Ishikawa (cell line): ENCODE results near the gene FADS2.
A peak's percentile ranks its signal among the peaks of the same experiment; 100 is the strongest.

Experiments
- CEBPB ChIP-seq: IDR thresholded peaks from 2 replicates; pipeline ENCODE4 v1.6.1; 2012
- CREB1 ChIP-seq: IDR thresholded peaks from 2 replicates; pipeline ENCODE4 v1.6.1; 2012; ENCODE audit warnings: low read depth
- EGR1 ChIP-seq: IDR thresholded peaks from 2 replicates; pipeline ENCODE4 v1.6.1; 2012
- EP300 ChIP-seq: IDR thresholded peaks from 2 replicates; pipeline ENCODE4 v1.6.1; 2012; ENCODE audit warnings: borderline replicate concordance
- FOXM1 ChIP-seq: IDR thresholded peaks from 2 replicates; pipeline ENCODE4 v1.6.1; 2012; ENCODE audit warnings: low read depth, borderline replicate concordance
- MAX ChIP-seq: IDR thresholded peaks from 2 replicates; pipeline ENCODE4 v1.6.1; 2012
- NFIC ChIP-seq: IDR thresholded peaks from 2 replicates; pipeline ENCODE4 v1.6.1; 2012
- RAD21 ChIP-seq: IDR thresholded peaks from 2 replicates; pipeline ENCODE4 v1.6.1; 2012; ENCODE audit warnings: low read depth
- REST ChIP-seq: IDR thresholded peaks from 2 replicates; pipeline ENCODE4 v1.6.1; 2012; ENCODE audit warnings: low read depth, mild to moderate bottlenecking
- TAF1 ChIP-seq: IDR thresholded peaks from 2 replicates; pipeline ENCODE4 v1.6.1; 2012; ENCODE audit warnings: low read depth, mild to moderate bottlenecking
- TCF12 ChIP-seq: IDR thresholded peaks from 2 replicates; pipeline ENCODE4 v1.6.1; 2012; ENCODE audit warnings: low read depth
- TEAD4 ChIP-seq: IDR thresholded peaks from 2 replicates; pipeline ENCODE4 v1.6.1; 2012
- USF1 ChIP-seq: IDR thresholded peaks from 2 replicates; pipeline ENCODE4 v1.6.1; 2012
- YY1 ChIP-seq: IDR thresholded peaks from 2 replicates; pipeline ENCODE4 v1.6.1; 2012; ENCODE audit warnings: low read depth
- ZBTB7A ChIP-seq: IDR thresholded peaks from 2 replicates; pipeline ENCODE4 v1.6.1; 2012; ENCODE audit warnings: low read depth

Gene FADS2

DNA sequence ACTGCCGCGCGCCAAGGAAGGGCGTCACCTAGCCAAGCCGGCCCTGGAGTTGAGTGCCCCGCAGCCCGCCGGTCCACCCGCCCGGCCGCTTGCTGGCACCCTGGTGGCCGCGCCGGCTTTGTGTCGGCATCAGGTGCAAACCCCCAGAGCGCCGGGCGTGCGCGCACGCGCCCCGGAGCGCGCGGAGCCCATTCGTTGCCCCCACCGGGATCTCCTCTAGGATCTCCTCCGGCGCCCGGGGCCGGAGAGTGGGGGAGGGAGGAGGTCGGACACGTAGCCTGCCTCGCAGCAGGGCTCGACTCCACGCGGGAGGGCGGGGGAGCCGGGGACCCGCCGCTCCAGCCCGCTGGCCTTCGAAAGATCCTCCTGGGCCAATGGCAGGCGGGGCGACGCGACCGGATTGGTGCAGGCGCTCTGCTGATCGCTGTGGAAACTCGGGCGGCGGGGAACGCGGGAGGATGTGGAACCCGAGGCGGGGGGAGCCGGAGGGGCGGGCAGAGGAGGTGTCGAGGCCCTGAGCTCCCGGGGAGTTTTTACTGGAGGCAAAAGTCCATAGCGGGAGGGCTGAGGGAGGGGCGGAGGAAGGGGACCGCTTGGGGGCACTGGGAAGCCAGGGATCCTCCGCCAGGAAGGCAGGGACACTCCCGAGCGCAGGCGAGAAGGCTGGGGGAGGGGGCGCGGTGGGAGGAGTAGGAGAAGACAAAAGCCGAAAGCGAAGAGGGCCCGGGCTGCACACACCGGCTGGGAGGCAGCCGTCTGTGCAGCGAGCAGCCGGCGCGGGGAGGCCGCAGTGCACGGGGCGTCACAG lies at the start of gene FADS2:
Gene FADS2, plus strand, starts transcription at position 730 of the 808 bp plus-strand sequence. CDS start 91 bp downstream, outside the sequence.
- peak; percentile 8; the same call in 1 of the 2 replicates for TF ChIP-seq EGR1
- peak; percentile 79 for TF ChIP-seq MAX
- 0 out of 2 replicates have a peak, but pooled peaks have one; percentile 27 for TF ChIP-seq CREB1
- no peak for TF ChIP-seq USF1
- peak; percentile 10; the same call in 1 of the 2 replicates for TF ChIP-seq CEBPB
- TF ChIP-seq TAF1, result 0 out of 2 replicates have a peak, but pooled peaks have one; percentile 39
- peak; percentile 2; the same call in 1 of the 2 replicates for TF ChIP-seq RAD21
- TF ChIP-seq ZBTB7A, result peak; percentile 63; the same call in 1 of the 2 replicates
- TF ChIP-seq YY1, result peak; percentile 42; the same call in 1 of the 2 replicates
- peak; percentile 26; the same call in 1 of the 2 replicates for TF ChIP-seq TEAD4
- TF ChIP-seq FOXM1, result peak; percentile 69
- peak; percentile 74 for TF ChIP-seq TCF12
- TF ChIP-seq REST, result no peak
- TF ChIP-seq EP300, result no peak; the same call in 1 of the 2 replicates
- TF ChIP-seq NFIC, result no peak

- TF ChIP-seq EP300, result no peak
These were observed 49.7 kb upstream of the FADS2 start for GRCh38 chr11:61778357-61778886.

- TF ChIP-seq YY1, result no peak
- no peak for TF ChIP-seq NFIC
- TF ChIP-seq ZBTB7A, result no peak
- TF ChIP-seq TEAD4, result no peak
These were observed 49.0 kb upstream of the FADS2 start for GRCh38 chr11:61778920-61779650.

GRCh38 chr11:61779666-61780525 lies 48.2 kb upstream of the FADS2 start:
- TF ChIP-seq USF1 (no peak), FOXM1 (no peak), REST (no peak), EP300 (no peak), TEAD4 (no peak), CEBPB (no peak), EGR1 (no peak), RAD21 (no peak), MAX (no peak), NFIC (no peak), TAF1 (no peak)

DNA sequence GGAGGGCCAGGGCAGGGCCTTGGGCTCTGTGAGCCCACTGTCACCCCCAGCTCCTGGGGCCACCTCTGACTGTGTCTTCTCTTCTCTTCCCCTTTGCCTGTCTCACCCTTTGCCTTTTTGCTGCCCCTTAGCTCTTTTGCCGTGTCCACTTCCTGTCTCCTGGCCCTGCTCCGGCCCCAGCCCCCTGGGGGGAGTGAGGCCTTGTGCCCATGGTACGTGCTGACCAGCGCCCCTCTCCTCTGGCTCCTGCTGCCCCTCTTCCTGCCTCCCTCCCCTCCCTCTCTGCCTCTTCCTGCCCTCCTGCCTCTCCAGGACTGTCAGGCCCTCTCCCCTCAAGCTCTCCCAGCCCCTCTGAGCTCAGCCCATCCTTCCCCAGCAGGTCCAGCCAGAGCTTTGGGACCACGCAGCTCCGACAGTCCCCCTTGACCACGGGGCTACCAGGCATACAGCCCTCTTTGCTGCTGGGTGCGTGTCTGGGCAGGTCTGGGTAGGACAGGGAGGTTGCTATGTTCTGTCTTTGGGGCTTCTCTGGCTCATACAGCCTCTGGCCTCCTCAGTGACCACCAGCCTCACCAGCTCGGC lies 47.4 kb upstream of the FADS2 start:
- TF ChIP-seq TEAD4 (no peak), ZBTB7A (no peak), RAD21 (no peak), EGR1 (no peak), MAX (no peak), FOXM1 (no peak), CREB1 (no peak), CEBPB (no peak), TAF1 (no peak), YY1 (no peak), REST (no peak), USF1 (no peak), NFIC (no peak), EP300 (no peak)
